ENCODE results near the gene TUBGCP2. TPM values are rescaled to one million over a fixed set of nuclear protein-coding genes. Genes with fewer than 3 reads are reported as not detected.

TUBGCP2 gene
- polyA plus RNA-seq, 1 donor (not counting 4 experiments of a cell fraction or from before 2014, with no cell fraction given): 55.8 TPM

- no peaks in the 10 kb centered on the region for H4K20me1 ChIP-seq (ENCODE audit: control insufficient read depth, extremely low read depth, insufficient read depth, low read length)
- no peak for FAIRE-seq
Measured at GRCh38 chr10:133349160-133349568, 40.5 kb upstream of the TUBGCP2 start.

GRCh38 chr10:133347710-133348517 is 39.2 kb upstream of the TUBGCP2 start:
- no peaks in the 10 kb centered on the region for H4K20me1 ChIP-seq (ENCODE audit: control insufficient read depth, extremely low read depth, insufficient read depth, low read length)
- dilution Hi-C loops (cut with MboI; ENCODE audit: extremely low pct_ligation_motif_present, low sequenced_read_pairs): no loop called here
- no peaks in the 10 kb centered on the region for H3K9me1 ChIP-seq (ENCODE audit: control insufficient read depth, extremely low read depth, insufficient read depth, low read length)
- H3K79me2 ChIP-seq (ENCODE audit: control insufficient read depth, insufficient read depth, low read length): no peaks in the 10 kb centered on the region
- H2AFZ ChIP-seq (ENCODE audit: control insufficient read depth, low read length): no peak overlapping the region
- H3K4me1 ChIP-seq (ENCODE audit: control insufficient read depth, extremely low read depth, insufficient read depth, low read length): no peaks in the 10 kb centered on the region
- DNase-seq (ENCODE audit: low read depth, low spot score): no peak
- H3K9me3 ChIP-seq (ENCODE audit: control insufficient read depth, low read depth, low read length): no peaks in the 10 kb centered on the region
- TF ChIP-seq CTCF (optimal IDR thresholded peaks at IDR 0.05 in 1 of 3, IDR thresholded peaks at IDR 0.05 in 1 of 3, conservative IDR thresholded peaks at IDR 0.05 in 1 of 3; ENCODE audit: extremely low read depth in 1 of 3, insufficient read depth in 2 of 3, low read length in 3 of 3) (no peak), EZH2 (IDR thresholded peaks at IDR 0.05; ENCODE audit: low read length) (no peak)
- peaks cover under 1% of the 10 kb centered on the region for H3K27me3 ChIP-seq (ENCODE audit: control insufficient read depth, extremely low read depth, insufficient read depth, low read length)
- no peak overlapping the region for H3K9ac ChIP-seq (ENCODE audit: control insufficient read depth, extremely low read depth, insufficient read depth, low read length)
- H3K27ac ChIP-seq (ENCODE audit: control insufficient read depth, insufficient read depth, low read length): no peak overlapping the region
- no peak for FAIRE-seq
- H3K36me3 ChIP-seq (ENCODE audit: control insufficient read depth in 2 of 2, extremely low read depth in 1 of 2, insufficient read depth in 2 of 2, low read length in 2 of 2): no peaks in the 10 kb centered on the region
- H3K4me3 ChIP-seq (ENCODE audit: control insufficient read depth in 2 of 3, extremely low read depth in 1 of 3, insufficient read depth in 2 of 3, low read depth in 1 of 3, low read length in 3 of 3): no peak overlapping the region
- no peak overlapping the region for H3K4me2 ChIP-seq (ENCODE audit: control insufficient read depth, extremely low read depth, insufficient read depth, low read depth, low read length)

More at GRCh38 chr10:133349160-133349568, 40.5 kb upstream of the TUBGCP2 start:
- TF ChIP-seq CTCF (optimal IDR thresholded peaks at IDR 0.05 in 1 of 3, IDR thresholded peaks at IDR 0.05 in 1 of 3, conservative IDR thresholded peaks at IDR 0.05 in 1 of 3; ENCODE audit: extremely low read depth in 1 of 3, insufficient read depth in 2 of 3, low read length in 3 of 3) (no peak), EZH2 (IDR thresholded peaks at IDR 0.05; ENCODE audit: low read length) (no peak)
- no peak overlapping the region for H3K4me2 ChIP-seq (ENCODE audit: control insufficient read depth, extremely low read depth, insufficient read depth, low read depth, low read length)
- dilution Hi-C loops (cut with MboI; ENCODE audit: extremely low pct_ligation_motif_present, low sequenced_read_pairs): no loop called here
- no peaks in the 10 kb centered on the region for H3K36me3 ChIP-seq (ENCODE audit: control insufficient read depth in 2 of 2, extremely low read depth in 1 of 2, insufficient read depth in 2 of 2, low read length in 2 of 2)
- no peak overlapping the region for H3K4me3 ChIP-seq (ENCODE audit: control insufficient read depth in 2 of 3, extremely low read depth in 1 of 3, insufficient read depth in 2 of 3, low read depth in 1 of 3, low read length in 3 of 3)
- no peak overlapping the region for H2AFZ ChIP-seq (ENCODE audit: control insufficient read depth, low read length)
- H3K9me3 ChIP-seq (ENCODE audit: control insufficient read depth, low read depth, low read length): no peaks in the 10 kb centered on the region
- DNase-seq (ENCODE audit: low read depth, low spot score): no peak
- no peaks in the 10 kb centered on the region for H3K9me1 ChIP-seq (ENCODE audit: control insufficient read depth, extremely low read depth, insufficient read depth, low read length)
- H3K27ac ChIP-seq (ENCODE audit: control insufficient read depth, insufficient read depth, low read length): no peak overlapping the region
- H3K4me1 ChIP-seq (ENCODE audit: control insufficient read depth, extremely low read depth, insufficient read depth, low read length): no peaks in the 10 kb centered on the region
- no peak overlapping the region for H3K9ac ChIP-seq (ENCODE audit: control insufficient read depth, extremely low read depth, insufficient read depth, low read length)
- no peaks in the 10 kb centered on the region for H3K79me2 ChIP-seq (ENCODE audit: control insufficient read depth, insufficient read depth, low read length)
- peaks cover 4% of the 10 kb centered on the region for H3K27me3 ChIP-seq (ENCODE audit: control insufficient read depth, extremely low read depth, insufficient read depth, low read length)

Data from keratinocyte (primary cell).